ENCODE measurements around the gene ZBTB7C.

The ZBTB7C gene

DNA sequence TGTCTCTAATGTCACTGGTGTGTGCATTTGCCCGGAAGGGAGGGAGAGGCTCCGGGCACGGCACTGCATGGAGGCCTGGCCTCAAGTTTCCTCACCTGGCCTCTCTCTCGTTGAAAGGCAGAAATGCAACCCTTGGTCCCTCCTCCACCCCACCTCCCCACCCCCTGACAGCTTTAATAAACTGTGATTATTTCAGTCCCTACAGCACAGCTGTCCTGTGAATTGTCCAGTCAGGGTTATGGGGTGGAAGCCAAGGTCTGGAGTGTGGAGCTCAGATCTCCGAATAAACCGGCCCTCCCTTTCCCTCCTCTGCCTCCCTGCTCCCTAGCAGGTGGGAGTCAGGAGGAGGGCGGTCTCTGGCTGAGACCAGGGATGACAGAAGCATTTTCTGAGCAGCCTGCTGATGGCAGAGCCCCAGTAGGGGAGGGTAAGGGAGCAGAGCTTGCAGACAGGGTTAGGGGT lies 279.5 kb downstream of the ZBTB7C start:
- Histone ChIP-seq H3K27me3 (ENCODE audit: control insufficient read depth in 1 of 2, insufficient read depth in 2 of 2, low read length in 2 of 2) (no peaks in the 10 kb centered on the region), H3K27ac (ENCODE audit: low read depth, low read length) (no peak overlapping the region)

DNA sequence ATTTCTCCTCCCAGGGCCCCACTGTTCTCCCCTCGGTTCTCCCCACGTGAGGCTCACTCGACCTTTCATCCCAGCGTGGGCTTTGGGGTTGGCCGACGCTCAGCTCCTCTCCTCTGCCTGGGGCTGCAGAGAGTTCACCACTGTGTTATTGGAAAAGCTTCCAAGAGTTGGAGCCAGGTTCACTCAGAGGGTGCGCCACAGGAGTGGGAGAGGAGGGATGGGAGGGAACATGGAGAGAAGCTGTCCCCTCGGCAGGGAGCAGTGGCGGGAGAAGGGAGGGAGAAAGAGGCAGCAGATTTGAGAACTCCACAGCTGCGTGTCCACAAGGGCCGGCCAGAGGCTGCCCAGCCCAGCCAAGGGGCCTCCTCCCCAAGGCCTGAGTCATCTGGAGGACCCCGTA lies 281.6 kb downstream of the ZBTB7C start:
- Histone ChIP-seq H3K9ac (ENCODE audit: low read depth in 1 of 2, low read length in 2 of 2) (no peak overlapping the region), H3K9me3 (ENCODE audit: control insufficient read depth in 1 of 2, low read length in 2 of 2) (no peaks in the 10 kb centered on the region), H3K4me3 (ENCODE audit: low read depth in 1 of 2, low read length in 2 of 2) (no peak overlapping the region), H3K4me1 (ENCODE audit: control insufficient read depth in 1 of 2, insufficient read depth in 2 of 2, low read length in 2 of 2) (peaks cover 0 to 15% of the 10 kb centered on the region in 2 donors), H3K36me3 (ENCODE audit: control insufficient read depth in 1 of 2, insufficient read depth in 2 of 2, low read length in 2 of 2) (peaks cover 0 to 3% of the 10 kb centered on the region in 2 donors), H3K27me3 (ENCODE audit: control insufficient read depth in 1 of 2, insufficient read depth in 2 of 2, low read length in 2 of 2) (no peaks in the 10 kb centered on the region), H3K27ac (ENCODE audit: low read depth, low read length) (no peak overlapping the region)

More for the DNA sequence above, 279.5 kb downstream of the ZBTB7C start:
- Histone ChIP-seq H3K4me3 (ENCODE audit: low read depth in 1 of 2, low read length in 2 of 2) (no peak overlapping the region), H3K4me1 (ENCODE audit: control insufficient read depth in 1 of 2, insufficient read depth in 2 of 2, low read length in 2 of 2) (peaks cover 8 to 18% of the 10 kb centered on the region in 2 donors), H3K9me3 (ENCODE audit: control insufficient read depth in 1 of 2, low read length in 2 of 2) (no peaks in the 10 kb centered on the region), H3K36me3 (ENCODE audit: control insufficient read depth in 1 of 2, insufficient read depth in 2 of 2, low read length in 2 of 2) (peaks cover 0 to 3% of the 10 kb centered on the region in 2 donors), H3K9ac (ENCODE audit: low read depth in 1 of 2, low read length in 2 of 2) (no peak overlapping the region)

GRCh38 chr18:48126240-48126639 lies 282.9 kb downstream of the ZBTB7C start:
- no peak overlapping the region for H3K4me3 ChIP-seq (ENCODE audit: low read depth in 1 of 2, low read length in 2 of 2)
- H3K9me3 ChIP-seq (ENCODE audit: control insufficient read depth in 1 of 2, low read length in 2 of 2), result no peaks in the 10 kb centered on the region
- no peak overlapping the region for H3K27ac ChIP-seq (ENCODE audit: low read depth, low read length)
- no peak overlapping the region for H3K9ac ChIP-seq (ENCODE audit: low read depth in 1 of 2, low read length in 2 of 2)
- H3K4me1 ChIP-seq (ENCODE audit: control insufficient read depth in 1 of 2, insufficient read depth in 2 of 2, low read length in 2 of 2), result peaks cover 0 to 14% of the 10 kb centered on the region in 2 donors
- peaks cover 0 to 3% of the 10 kb centered on the region in 2 donors for H3K36me3 ChIP-seq (ENCODE audit: control insufficient read depth in 1 of 2, insufficient read depth in 2 of 2, low read length in 2 of 2)
- H3K27me3 ChIP-seq (ENCODE audit: control insufficient read depth in 1 of 2, insufficient read depth in 2 of 2, low read length in 2 of 2), result no peaks in the 10 kb centered on the region

GRCh38 chr18:48125724-48126123 lies 283.5 kb downstream of the ZBTB7C start:
- no peak overlapping the region for H3K27ac ChIP-seq (ENCODE audit: low read depth, low read length)
- H3K36me3 ChIP-seq (ENCODE audit: control insufficient read depth in 1 of 2, insufficient read depth in 2 of 2, low read length in 2 of 2), result peaks cover 0 to 3% of the 10 kb centered on the region in 2 donors
- H3K9me3 ChIP-seq (ENCODE audit: control insufficient read depth in 1 of 2, low read length in 2 of 2), result no peaks in the 10 kb centered on the region

GRCh38 chr18:48124857-48125626 lies 284.1 kb downstream of the ZBTB7C start:
- H3K9me3 ChIP-seq (ENCODE audit: control insufficient read depth in 1 of 2, low read length in 2 of 2), result no peaks in the 10 kb centered on the region
- H3K4me1 ChIP-seq (ENCODE audit: control insufficient read depth in 1 of 2, insufficient read depth in 2 of 2, low read length in 2 of 2), result peaks cover 0 to 14% of the 10 kb centered on the region in 2 donors
- no peaks in the 10 kb centered on the region for H3K27me3 ChIP-seq (ENCODE audit: control insufficient read depth in 1 of 2, insufficient read depth in 2 of 2, low read length in 2 of 2)
- no peak overlapping the region for H3K9ac ChIP-seq (ENCODE audit: low read depth in 1 of 2, low read length in 2 of 2)
- no peak overlapping the region for H3K4me3 ChIP-seq (ENCODE audit: low read depth in 1 of 2, low read length in 2 of 2)
- no peak overlapping the region for H3K27ac ChIP-seq (ENCODE audit: low read depth, low read length)
- peaks cover 0 to 3% of the 10 kb centered on the region in 2 donors for H3K36me3 ChIP-seq (ENCODE audit: control insufficient read depth in 1 of 2, insufficient read depth in 2 of 2, low read length in 2 of 2)

More at GRCh38 chr18:48125724-48126123, 283.5 kb downstream of the ZBTB7C start:
- Histone ChIP-seq H3K4me1 (ENCODE audit: control insufficient read depth in 1 of 2, insufficient read depth in 2 of 2, low read length in 2 of 2) (peaks cover 0 to 14% of the 10 kb centered on the region in 2 donors), H3K9ac (ENCODE audit: low read depth in 1 of 2, low read length in 2 of 2) (no peak overlapping the region), H3K4me3 (ENCODE audit: low read depth in 1 of 2, low read length in 2 of 2) (no peak overlapping the region), H3K27me3 (ENCODE audit: control insufficient read depth in 1 of 2, insufficient read depth in 2 of 2, low read length in 2 of 2) (no peaks in the 10 kb centered on the region)

DNA sequence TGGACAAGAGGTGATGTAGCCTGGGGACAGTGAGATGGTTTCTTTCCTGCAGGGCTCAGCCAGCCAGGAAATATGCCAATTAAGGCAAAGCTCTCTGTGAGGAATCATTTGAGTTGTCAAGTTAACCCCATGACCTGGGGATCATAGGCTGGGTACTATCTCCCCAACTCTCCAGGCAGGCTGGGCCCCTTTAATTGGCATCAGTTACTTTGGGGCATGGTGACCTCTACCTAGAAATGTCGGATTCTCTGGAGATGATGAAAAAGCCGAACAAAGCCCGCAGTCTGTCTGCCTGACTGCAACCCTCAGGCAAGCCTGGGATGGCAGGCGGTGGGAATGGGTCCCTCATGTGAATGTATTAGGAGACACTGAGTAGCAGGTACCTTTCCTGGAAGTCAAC lies 285.2 kb downstream of the ZBTB7C start:
- no peak overlapping the region for H3K27ac ChIP-seq (ENCODE audit: low read depth, low read length)
- no peaks in the 10 kb centered on the region for H3K27me3 ChIP-seq (ENCODE audit: control insufficient read depth in 1 of 2, insufficient read depth in 2 of 2, low read length in 2 of 2)
- H3K9ac ChIP-seq (ENCODE audit: low read depth in 1 of 2, low read length in 2 of 2), result no peak overlapping the region
- peaks cover 0 to 14% of the 10 kb centered on the region in 2 donors for H3K4me1 ChIP-seq (ENCODE audit: control insufficient read depth in 1 of 2, insufficient read depth in 2 of 2, low read length in 2 of 2)
- peaks cover 0 to 3% of the 10 kb centered on the region in 2 donors for H3K36me3 ChIP-seq (ENCODE audit: control insufficient read depth in 1 of 2, insufficient read depth in 2 of 2, low read length in 2 of 2)
- no peak overlapping the region for H3K4me3 ChIP-seq (ENCODE audit: low read depth in 1 of 2, low read length in 2 of 2)
- H3K9me3 ChIP-seq (ENCODE audit: control insufficient read depth in 1 of 2, low read length in 2 of 2), result no peaks in the 10 kb centered on the region

DNA sequence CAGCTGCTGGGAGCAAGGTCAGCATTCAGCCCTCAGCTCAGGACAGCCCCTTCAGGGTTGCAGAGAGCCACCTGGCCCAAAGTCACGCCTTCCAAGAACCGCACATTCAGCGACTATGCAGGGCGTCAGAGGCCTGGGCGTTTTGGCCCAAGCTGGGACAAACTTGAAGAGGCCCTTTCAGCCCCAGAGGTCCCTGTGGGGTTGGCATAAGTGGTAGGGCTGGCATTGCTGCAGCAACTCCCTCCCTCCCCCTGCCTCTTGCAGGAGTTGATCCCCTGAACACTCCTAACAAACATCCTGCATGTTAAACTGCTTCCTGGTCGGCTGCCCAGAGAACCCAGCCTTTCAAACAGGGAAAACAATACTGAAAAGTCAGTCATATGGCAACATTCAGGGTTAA lies 285.9 kb downstream of the ZBTB7C start:
- Histone ChIP-seq H3K27me3 (ENCODE audit: control insufficient read depth in 1 of 2, insufficient read depth in 2 of 2, low read length in 2 of 2) (no peaks in the 10 kb centered on the region), H3K9ac (ENCODE audit: low read depth in 1 of 2, low read length in 2 of 2) (no peak overlapping the region), H3K27ac (ENCODE audit: low read depth, low read length) (no peak overlapping the region), H3K36me3 (ENCODE audit: control insufficient read depth in 1 of 2, insufficient read depth in 2 of 2, low read length in 2 of 2) (peaks cover 0 to 3% of the 10 kb centered on the region in 2 donors), H3K9me3 (ENCODE audit: control insufficient read depth in 1 of 2, low read length in 2 of 2) (no peaks in the 10 kb centered on the region), H3K4me3 (ENCODE audit: low read depth in 1 of 2, low read length in 2 of 2) (no peak overlapping the region), H3K4me1 (ENCODE audit: control insufficient read depth in 1 of 2, insufficient read depth in 2 of 2, low read length in 2 of 2) (peaks cover 0 to 14% of the 10 kb centered on the region in 2 donors)

DNA sequence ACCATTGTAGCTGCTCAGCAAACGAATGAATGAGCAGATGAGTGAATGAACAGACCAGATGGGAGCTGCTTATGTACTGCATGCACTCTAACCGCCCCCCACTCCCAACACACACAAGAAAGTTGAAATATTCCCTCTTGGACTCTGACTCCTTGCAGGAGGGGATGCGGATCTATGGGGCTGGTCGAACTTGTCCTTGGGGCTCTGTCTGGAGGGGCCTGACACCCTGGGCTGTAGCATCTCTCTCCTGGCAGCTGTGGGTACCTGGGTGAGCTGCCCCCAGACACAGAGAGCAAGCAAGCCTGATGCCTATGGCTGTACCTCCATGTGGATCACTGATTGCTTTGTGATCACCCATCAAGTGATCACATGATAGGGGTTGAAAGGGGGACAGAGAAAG lies 286.4 kb downstream of the ZBTB7C start:
- H3K27me3 ChIP-seq (ENCODE audit: control insufficient read depth in 1 of 2, insufficient read depth in 2 of 2, low read length in 2 of 2), result no peaks in the 10 kb centered on the region
- no peak overlapping the region for H3K4me3 ChIP-seq (ENCODE audit: low read depth in 1 of 2, low read length in 2 of 2)
- peaks cover 0 to 3% of the 10 kb centered on the region in 2 donors for H3K36me3 ChIP-seq (ENCODE audit: control insufficient read depth in 1 of 2, insufficient read depth in 2 of 2, low read length in 2 of 2)
- no peak overlapping the region for H3K9ac ChIP-seq (ENCODE audit: low read depth in 1 of 2, low read length in 2 of 2)
- H3K27ac ChIP-seq (ENCODE audit: low read depth, low read length), result no peak overlapping the region
- H3K9me3 ChIP-seq (ENCODE audit: control insufficient read depth in 1 of 2, low read length in 2 of 2), result no peaks in the 10 kb centered on the region
- peaks cover 0 to 14% of the 10 kb centered on the region in 2 donors for H3K4me1 ChIP-seq (ENCODE audit: control insufficient read depth in 1 of 2, insufficient read depth in 2 of 2, low read length in 2 of 2)

DNA sequence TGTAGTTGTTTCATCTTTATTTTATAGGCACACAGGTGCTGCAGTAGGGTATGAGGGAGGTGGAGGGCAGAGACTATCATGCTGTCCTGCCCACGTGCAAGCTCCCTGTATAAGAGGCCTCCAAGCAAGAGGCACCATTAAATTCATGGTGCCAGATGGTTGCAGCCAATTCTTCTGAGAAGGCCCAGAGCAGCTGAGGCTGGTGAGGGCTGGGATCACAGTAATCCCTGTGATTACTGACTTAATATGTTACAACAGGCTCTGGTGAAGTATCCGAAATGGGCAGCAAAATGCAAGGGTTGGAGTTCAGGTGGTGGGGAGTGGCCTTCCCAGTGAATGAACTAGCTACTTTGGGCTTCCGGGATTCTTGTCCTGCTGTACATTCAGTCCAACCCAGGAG lies 286.8 kb downstream of the ZBTB7C start:
- Histone ChIP-seq H3K27me3 (ENCODE audit: control insufficient read depth in 1 of 2, insufficient read depth in 2 of 2, low read length in 2 of 2) (no peaks in the 10 kb centered on the region), H3K27ac (ENCODE audit: low read depth, low read length) (no peak overlapping the region), H3K4me1 (ENCODE audit: control insufficient read depth in 1 of 2, insufficient read depth in 2 of 2, low read length in 2 of 2) (peaks cover 0 to 14% of the 10 kb centered on the region in 2 donors), H3K4me3 (ENCODE audit: low read depth in 1 of 2, low read length in 2 of 2) (no peak overlapping the region), H3K9me3 (ENCODE audit: control insufficient read depth in 1 of 2, low read length in 2 of 2) (no peaks in the 10 kb centered on the region), H3K9ac (ENCODE audit: low read depth in 1 of 2, low read length in 2 of 2) (no peak overlapping the region), H3K36me3 (ENCODE audit: control insufficient read depth in 1 of 2, insufficient read depth in 2 of 2, low read length in 2 of 2) (peaks cover 0 to 3% of the 10 kb centered on the region in 2 donors)

DNA sequence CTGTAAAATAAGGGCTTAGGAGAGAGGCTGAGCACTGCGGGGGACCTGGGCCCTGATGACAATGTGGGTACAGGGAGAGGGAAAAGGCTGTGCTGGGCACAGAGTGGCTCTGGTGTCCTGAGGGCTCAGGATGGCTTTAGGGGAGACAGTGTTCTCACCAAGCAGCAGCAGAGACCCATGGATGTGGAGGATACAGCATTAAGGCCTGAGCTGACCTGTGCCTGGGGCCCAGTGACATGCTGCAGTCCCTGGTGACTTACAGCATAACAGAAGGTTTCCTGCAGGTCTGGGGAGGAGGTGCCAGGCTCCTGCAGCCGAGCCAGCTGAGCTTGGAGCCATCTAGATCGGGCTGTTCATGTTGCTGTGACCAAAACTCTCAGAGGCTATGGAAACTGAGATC lies 287.4 kb downstream of the ZBTB7C start:
- Histone ChIP-seq H3K4me3 (ENCODE audit: low read depth in 1 of 2, low read length in 2 of 2) (no peak overlapping the region), H3K4me1 (ENCODE audit: control insufficient read depth in 1 of 2, insufficient read depth in 2 of 2, low read length in 2 of 2) (peaks cover 0 to 14% of the 10 kb centered on the region in 2 donors), H3K36me3 (ENCODE audit: control insufficient read depth in 1 of 2, insufficient read depth in 2 of 2, low read length in 2 of 2) (peaks cover 0 to 1% of the 10 kb centered on the region in 2 donors), H3K27ac (ENCODE audit: low read depth, low read length) (no peak overlapping the region), H3K27me3 (ENCODE audit: control insufficient read depth in 1 of 2, insufficient read depth in 2 of 2, low read length in 2 of 2) (no peaks in the 10 kb centered on the region), H3K9ac (ENCODE audit: low read depth in 1 of 2, low read length in 2 of 2) (no peak overlapping the region), H3K9me3 (ENCODE audit: control insufficient read depth in 1 of 2, low read length in 2 of 2) (no peaks in the 10 kb centered on the region)

All from duodenal mucosa (tissue), 2 donors.